GM19239 (cell line): ENCODE data around the gene RAB37.

Experiments
- DNase-seq: peaks from one replicate; pipeline ENCODE4 v3.0.0; 2011; ENCODE audit warnings: low spot score; ENCODE audit not compliant: insufficient read length
- FAIRE-seq: peaks from 2 replicates; lab custom pipeline; 2011; peaks lifted over from hg19 to GRCh38; lab: Jason Lieb, UNC

The RAB37 gene

GRCh38 chr17:74736513-74737298, at the start of gene RAB37:
TSS of gene RAB37 (plus strand) at chr17:74737256. CDS start at chr17:74737273, 17 bp downstream.
- DNase-seq: no peak
- peak; percentile 47 for FAIRE-seq

DNA sequence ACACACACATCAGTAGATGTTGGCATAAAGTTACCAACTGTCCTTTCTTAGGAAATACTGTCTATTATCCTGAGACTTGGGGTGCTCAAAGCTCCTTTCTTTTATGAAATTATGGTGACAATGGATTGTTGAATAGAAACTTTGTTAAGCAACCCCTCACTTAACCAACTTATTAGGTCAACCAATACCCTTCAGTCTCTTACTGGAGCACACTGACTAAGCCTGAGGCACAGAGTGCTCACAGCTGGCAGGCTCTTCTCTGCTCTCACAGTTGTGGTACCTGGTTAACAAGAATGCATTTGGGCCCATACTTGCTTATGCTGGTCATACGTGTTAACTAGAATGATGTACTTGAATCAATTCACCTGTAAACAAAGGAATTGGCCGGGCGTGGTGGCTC, 49.2 kb upstream of the RAB37 start:
- DNase-seq (no peak), FAIRE-seq (no peak)

GRCh38 chr17:74690409-74690825, 46.6 kb upstream of the RAB37 start:
- no peak for FAIRE-seq
- no peak for DNase-seq

GRCh38 chr17:74691151-74691550, 45.9 kb upstream of the RAB37 start:
- FAIRE-seq: no peak
- no peak for DNase-seq

- no peak for DNase-seq
- no peak for FAIRE-seq
Observed at GRCh38 chr17:74694081-74694480, 43.0 kb upstream of the RAB37 start.

- no peak for DNase-seq
- FAIRE-seq: no peak
Observed at GRCh38 chr17:74695629-74696028, 41.4 kb upstream of the RAB37 start.

DNA sequence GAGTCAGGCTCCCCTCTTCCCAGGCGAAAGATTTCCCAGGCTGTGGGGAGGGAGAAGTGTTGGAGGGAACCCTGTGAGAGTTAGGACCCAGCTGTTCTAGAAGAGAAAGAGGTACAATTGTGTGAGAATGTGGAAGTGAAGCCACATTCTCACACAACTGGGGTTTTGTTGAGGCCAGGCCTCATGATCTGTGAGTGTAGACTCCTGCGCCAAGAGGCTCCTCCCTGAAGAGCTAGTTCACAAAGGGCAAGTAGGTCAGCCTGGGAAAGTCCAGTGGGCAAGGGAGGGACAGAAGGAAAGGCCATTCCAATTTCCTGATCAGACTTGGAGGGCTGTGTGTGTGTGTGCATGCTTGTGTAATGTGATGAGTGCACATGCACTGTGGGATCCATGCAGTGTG, 39.5 kb upstream of the RAB37 start:
- FAIRE-seq (no peak), DNase-seq (no peak)

GRCh38 chr17:74698069-74698468, 39.0 kb upstream of the RAB37 start:
- FAIRE-seq: no peak
- no peak for DNase-seq

GRCh38 chr17:74699236-74699635, 37.8 kb upstream of the RAB37 start:
- DNase-seq (no peak), FAIRE-seq (no peak)

GRCh38 chr17:74702116-74702871, 34.8 kb upstream of the RAB37 start:
- DNase-seq (no peak), FAIRE-seq (no peak)

GRCh38 chr17:74703311-74703710, 33.7 kb upstream of the RAB37 start:
- DNase-seq (no peak), FAIRE-seq (no peak)

- no peak for FAIRE-seq
- no peak for DNase-seq
Observed at GRCh38 chr17:74704544-74704943, 32.5 kb upstream of the RAB37 start.

- FAIRE-seq (no peak), DNase-seq (no peak)
Observed at GRCh38 chr17:74711058-74711824, 25.8 kb upstream of the RAB37 start.

- no peak for FAIRE-seq
- DNase-seq: no peak
Observed at GRCh38 chr17:74712301-74712700, 24.8 kb upstream of the RAB37 start.

DNA sequence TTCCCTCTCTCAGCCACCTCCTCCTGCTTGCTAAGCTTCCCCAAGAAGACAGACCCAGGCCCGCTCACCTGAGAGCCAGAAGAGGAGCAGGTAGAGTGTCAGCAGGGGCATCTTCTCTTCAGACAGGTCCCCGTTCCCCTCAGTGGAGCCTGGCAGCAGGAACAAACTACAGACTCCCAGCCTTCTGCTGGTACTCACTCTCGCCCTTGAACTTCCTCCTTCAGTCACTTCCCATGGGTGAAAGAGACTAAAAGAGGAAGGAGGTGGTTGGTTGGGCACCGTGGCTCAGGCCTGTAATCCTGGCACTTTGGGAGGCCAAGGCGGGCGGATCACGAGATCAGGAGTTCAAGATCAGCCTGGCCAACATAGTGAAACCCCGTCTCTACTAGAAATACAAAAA, 24.3 kb upstream of the RAB37 start, which contains the start of gene CD300LF:
Gene CD300LF (minus strand): TSS at position 168 of the 400 bp plus-strand sequence. CDS start 57 bp downstream, at position 111.
- DNase-seq (no peak), FAIRE-seq (no peak)

DNA sequence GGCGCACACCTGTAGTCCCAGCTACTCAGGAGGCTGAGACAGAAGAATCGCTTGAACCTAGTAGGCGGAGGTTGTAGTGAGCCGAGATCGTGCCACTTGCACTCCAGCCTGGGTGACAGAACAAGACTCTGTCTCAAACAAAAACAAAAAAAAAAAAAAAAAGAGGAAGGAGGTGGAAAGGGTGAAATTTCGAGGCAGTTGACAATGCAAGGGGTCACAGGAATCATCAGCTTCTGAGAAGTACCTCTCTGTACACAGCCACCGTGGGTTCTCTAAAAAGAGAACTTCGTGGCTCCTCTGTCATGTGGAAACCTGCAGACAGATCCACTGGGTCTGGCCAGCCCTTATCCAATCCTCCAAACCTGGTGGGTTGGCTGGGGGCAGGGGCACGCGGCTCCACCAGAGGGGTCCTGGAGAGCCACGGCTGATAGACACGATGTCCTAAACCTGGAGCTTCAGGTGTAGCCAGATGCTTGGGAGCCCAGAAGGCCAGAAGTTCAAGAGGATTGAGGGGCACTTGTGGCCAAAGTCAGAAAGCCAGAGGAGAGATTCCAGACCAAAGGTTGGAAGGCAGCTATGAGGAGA, 23.8 kb upstream of the RAB37 start:
- FAIRE-seq: no peak
- no peak for DNase-seq

DNA sequence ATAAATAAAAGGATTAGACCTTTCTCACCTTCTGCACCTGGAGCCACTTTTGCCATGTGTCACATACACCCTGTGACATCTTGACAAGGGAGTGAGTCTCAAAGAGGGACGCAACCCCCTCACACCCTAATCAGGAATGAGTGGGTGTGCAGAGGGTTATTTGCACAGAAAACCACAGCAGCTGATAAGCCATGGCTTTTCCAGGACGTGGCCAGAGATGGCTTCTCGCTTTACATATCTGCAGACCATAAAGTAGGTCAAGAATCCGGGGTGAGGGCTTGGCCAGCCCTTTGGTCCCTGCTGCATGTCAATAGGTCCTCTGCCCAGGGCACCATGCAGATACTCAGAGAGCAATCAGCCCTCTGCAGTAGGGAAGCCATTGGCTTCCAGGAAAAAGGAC, 21.9 kb upstream of the RAB37 start:
- DNase-seq: no peak
- no peak for FAIRE-seq

- FAIRE-seq: no peak
Observed at GRCh38 chr17:74720506-74720905, 16.6 kb upstream of the RAB37 start.

DNA sequence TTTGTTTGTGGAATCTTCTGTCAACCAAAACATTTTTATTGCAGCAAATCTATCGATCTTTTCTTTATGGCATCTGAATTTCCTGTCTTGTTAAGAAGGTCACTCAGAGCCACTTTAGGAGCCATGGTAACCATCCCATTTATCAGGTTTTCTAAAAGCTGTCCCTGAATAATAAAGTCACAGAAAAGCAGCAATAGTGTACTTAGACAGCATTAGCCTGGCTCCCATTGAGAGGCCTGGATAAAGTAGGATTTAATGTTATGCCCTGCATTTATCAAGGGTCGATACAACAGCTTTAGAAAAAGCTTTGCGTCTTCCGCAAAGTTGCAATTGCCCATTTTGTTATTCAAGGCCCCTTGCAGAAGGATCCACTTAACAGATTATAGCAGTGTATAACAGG, 14.3 kb upstream of the RAB37 start:
- FAIRE-seq: no peak

More at GRCh38 chr17:74720506-74720905, 16.6 kb upstream of the RAB37 start:
- no peak for DNase-seq

DNA sequence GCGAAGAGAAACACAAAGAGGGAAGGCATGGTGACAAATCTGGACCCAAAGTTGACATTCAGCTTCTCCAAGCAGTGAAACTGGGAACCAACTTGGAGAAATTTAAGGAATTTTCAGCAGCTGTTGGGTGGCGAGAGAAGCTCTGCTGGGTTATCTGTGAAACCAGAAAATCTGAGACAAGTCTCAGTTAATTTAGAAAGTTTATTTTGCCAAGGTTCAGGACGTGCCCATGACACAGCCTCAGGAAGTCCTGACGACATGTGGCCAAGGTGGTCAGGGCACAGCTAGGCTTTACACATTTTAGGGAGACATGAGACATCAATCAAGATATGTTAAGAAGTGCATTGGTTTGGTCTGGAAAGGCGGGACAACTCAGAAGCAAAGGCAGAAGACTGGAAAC, 13.2 kb upstream of the RAB37 start:
- no peak for FAIRE-seq

More for the DNA sequence above, 14.3 kb upstream of the RAB37 start:
- no peak for DNase-seq

More for the DNA sequence above, 13.2 kb upstream of the RAB37 start:
- no peak for DNase-seq
